ENCODE measurements around the gene RAD9A.

DNA sequence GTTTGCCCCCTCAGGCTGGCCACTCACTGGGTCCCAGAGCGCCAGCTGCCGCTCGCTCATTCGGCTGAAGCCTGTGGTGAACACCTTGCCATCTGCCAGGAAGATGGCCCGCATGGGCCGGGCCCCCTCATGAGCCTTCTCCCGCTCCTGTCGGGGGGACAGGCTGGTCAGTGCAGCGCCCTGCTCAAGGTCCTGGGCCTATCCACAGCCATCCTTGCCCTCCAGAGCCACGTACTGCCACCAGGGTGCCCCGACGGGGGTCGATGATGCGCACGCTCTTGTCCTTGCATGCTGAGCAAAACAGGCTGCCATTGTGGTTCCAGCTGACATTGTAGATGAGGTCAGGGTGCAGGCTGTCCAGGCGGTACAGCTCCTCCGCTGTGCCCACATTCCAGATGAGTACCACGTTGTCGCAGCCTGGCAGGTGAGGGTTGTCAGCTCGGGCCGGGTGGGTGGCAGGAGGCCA lies 49.3 kb downstream of the RAD9A start:
- no peak for TF ChIP-seq EZH2 (IDR thresholded peaks at IDR 0.05; ENCODE audit: borderline replicate concordance, low read length)
- TF ChIP-seq, protein P1, sequence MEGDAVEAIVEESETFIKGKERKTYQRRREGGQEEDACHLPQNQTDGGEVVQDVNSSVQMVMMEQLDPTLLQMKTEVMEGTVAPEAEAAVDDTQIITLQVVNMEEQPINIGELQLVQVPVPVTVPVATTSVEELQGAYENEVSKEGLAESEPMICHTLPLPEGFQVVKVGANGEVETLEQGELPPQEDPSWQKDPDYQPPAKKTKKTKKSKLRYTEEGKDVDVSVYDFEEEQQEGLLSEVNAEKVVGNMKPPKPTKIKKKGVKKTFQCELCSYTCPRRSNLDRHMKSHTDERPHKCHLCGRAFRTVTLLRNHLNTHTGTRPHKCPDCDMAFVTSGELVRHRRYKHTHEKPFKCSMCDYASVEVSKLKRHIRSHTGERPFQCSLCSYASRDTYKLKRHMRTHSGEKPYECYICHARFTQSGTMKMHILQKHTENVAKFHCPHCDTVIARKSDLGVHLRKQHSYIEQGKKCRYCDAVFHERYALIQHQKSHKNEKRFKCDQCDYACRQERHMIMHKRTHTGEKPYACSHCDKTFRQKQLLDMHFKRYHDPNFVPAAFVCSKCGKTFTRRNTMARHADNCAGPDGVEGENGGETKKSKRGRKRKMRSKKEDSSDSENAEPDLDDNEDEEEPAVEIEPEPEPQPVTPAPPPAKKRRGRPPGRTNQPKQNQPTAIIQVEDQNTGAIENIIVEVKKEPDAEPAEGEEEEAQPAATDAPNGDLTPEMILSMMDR (IDR thresholded peaks at IDR 0.05; ENCODE audit: low read length), result no peak

Measured in OCI-LY1 (cell line).